NB4 (cell line): ENCODE measurements around the gene CERKL.

Experiments
- CTCF ChIP-seq: IDR thresholded peaks from one replicate; pipeline ENCODE4 v1.5.1; 2012; ENCODE audit warnings: low read depth, low read length
- MYC ChIP-seq: IDR thresholded peaks from 2 replicates; pipeline ENCODE4 v1.6.1; 2011; ENCODE audit warnings: low read depth, low read length
- POLR2A ChIP-seq: IDR thresholded peaks from 2 replicates; pipeline ENCODE4 v1.6.1; 2011; ENCODE audit warnings: mild to moderate bottlenecking; ENCODE audit not compliant: insufficient read length; ENCODE audit errors: extremely low read depth
- TF ChIP-seq, protein P1 (sequence below): IDR thresholded peaks from 2 replicates; pipeline ENCODE4 v1.6.1; 2011; ENCODE audit warnings: low read depth, low read length

GRCh38 chr2:181632733-181633401, 24.0 kb downstream of the CERKL start:
- no peak for TF ChIP-seq CTCF
- TF ChIP-seq, protein P1, sequence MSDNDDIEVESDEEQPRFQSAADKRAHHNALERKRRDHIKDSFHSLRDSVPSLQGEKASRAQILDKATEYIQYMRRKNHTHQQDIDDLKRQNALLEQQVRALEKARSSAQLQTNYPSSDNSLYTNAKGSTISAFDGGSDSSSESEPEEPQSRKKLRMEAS = no peak
- no peak for TF ChIP-seq POLR2A
- TF ChIP-seq MYC = no peak
